Type B pancreatic cell (in vitro differentiated cells): ENCODE data around the gene UBE2Q1. TPM values are rescaled to one million over a fixed set of nuclear protein-coding genes. Genes with fewer than 3 reads are reported as not detected.

Experiments
- DNase-seq: peaks from one replicate; pipeline ENCODE4 v3.0.0; 2021; ENCODE audit warnings: mixed read lengths; ENCODE audit not compliant: unreplicated experiment; ENCODE audit errors: extremely low spot score
- H3K27ac Mint-ChIP-seq: 2 replicates; pipeline ENCODE4 v1.8.0; 2021; ENCODE audit warnings: mild to moderate bottlenecking, mixed read lengths
- H3K27me3 Mint-ChIP-seq: 2 replicates; pipeline ENCODE4 v1.8.0; 2021; ENCODE audit warnings: mixed read lengths
- H3K36me3 Mint-ChIP-seq: 2 replicates; pipeline ENCODE4 v1.8.0; 2021; ENCODE audit warnings: mixed read lengths
- H3K4me1 Mint-ChIP-seq: one replicate; pipeline ENCODE4 v1.8.0; 2021; ENCODE audit warnings: mixed read lengths; ENCODE audit not compliant: unreplicated experiment
- H3K4me3 Mint-ChIP-seq: 2 replicates; pipeline ENCODE4 v1.8.0; 2021; ENCODE audit warnings: mild to moderate bottlenecking, mixed read lengths
- H3K9me3 Mint-ChIP-seq: 2 replicates; pipeline ENCODE4 v1.8.0; 2021; ENCODE audit warnings: mixed read lengths
- CTCF ChIP-seq: fragments of 200-600 bp; sonication (generic); conservative IDR thresholded peaks from 2 replicates; pipeline ENCODE4 v1.5.0; 2021; ENCODE audit warnings: antibody characterized with exemption, mild to moderate bottlenecking
- total RNA-seq: library from RNA; stranded (reverse); gene quantifications from 2 replicates; pipeline ENCODE4 v1.2.1, GENCODE V29; 2021; ENCODE audit warnings: low replicate concordance

The UBE2Q1 gene
- total RNA-seq, 1 donor from 2014 or later: 73.9 TPM

GRCh38 chr1:154502066-154502743 is 56.3 kb downstream of the UBE2Q1 start, which contains the start of the genes SHE and TDRD10:
TSS of gene SHE (minus strand) at chr1:154502412. CDS start at chr1:154502026, 386 bp downstream.
TSS of gene TDRD10 (plus strand) at chr1:154502219. CDS start at chr1:154506904, 4,685 bp downstream.
- DNase-seq: no peak
- H3K27ac Mint-ChIP-seq: no peak within 1 kb of the TSS
- peak within 1 kb of the TSS; percentile 71 for H3K4me3 Mint-ChIP-seq
- H3K27me3 Mint-ChIP-seq: peaks cover 77% of the 10 kb centered on the region
- H3K9me3 Mint-ChIP-seq: no peaks in the 10 kb centered on the region
- no peaks in the 10 kb centered on the region for H3K4me1 Mint-ChIP-seq
- no peaks in the 10 kb centered on the region for H3K36me3 Mint-ChIP-seq
- TF ChIP-seq CTCF: no peak

- peak overlapping the region; percentile 71 for H3K4me3 Mint-ChIP-seq
- TF ChIP-seq CTCF: no peak
- H3K36me3 Mint-ChIP-seq: no peaks in the 10 kb centered on the region
- DNase-seq: no peak
- H3K4me1 Mint-ChIP-seq: no peaks in the 10 kb centered on the region
- H3K27ac Mint-ChIP-seq: no peak overlapping the region
- peaks cover 76% of the 10 kb centered on the region for H3K27me3 Mint-ChIP-seq
- no peaks in the 10 kb centered on the region for H3K9me3 Mint-ChIP-seq
Measured at GRCh38 chr1:154501423-154502065, 56.9 kb downstream of the UBE2Q1 start.

- TF ChIP-seq CTCF: no peak
- Mint-ChIP-seq H3K9me3 (no peaks in the 10 kb centered on the region), H3K4me3 (peak overlapping the region; percentile 34), H3K36me3 (no peaks in the 10 kb centered on the region), H3K27me3 (peaks cover 72% of the 10 kb centered on the region), H3K27ac (no peak overlapping the region), H3K4me1 (no peaks in the 10 kb centered on the region)
- DNase-seq: no peak
Measured at GRCh38 chr1:154500533-154500932, 57.9 kb downstream of the UBE2Q1 start.

GRCh38 chr1:154499446-154499845 is 59.0 kb downstream of the UBE2Q1 start:
- TF ChIP-seq CTCF: no peak
- peaks cover 65% of the 10 kb centered on the region for H3K27me3 Mint-ChIP-seq
- no peak overlapping the region for H3K27ac Mint-ChIP-seq

More at GRCh38 chr1:154499446-154499845, 59.0 kb downstream of the UBE2Q1 start:
- Mint-ChIP-seq H3K4me1 (no peaks in the 10 kb centered on the region), H3K36me3 (no peaks in the 10 kb centered on the region), H3K4me3 (no peak overlapping the region), H3K9me3 (no peaks in the 10 kb centered on the region)
- DNase-seq: no peak

Other genes with a start within 250 kb of the UBE2Q1 start
- 0.12 and 0.27 TPM in 2 replicates for gene AQP10, start 237.6 kb downstream of the UBE2Q1 start, total RNA-seq
- gene ATP8B2, start 233.1 kb downstream of the UBE2Q1 start, total RNA-seq: 11.5 and 39.5 TPM in 2 replicates
- 7.8 and 12.5 TPM in 2 replicates for gene IL6R, start 153.3 kb downstream of the UBE2Q1 start, total RNA-seq
- gene TDRD10, start 56.4 kb downstream of the UBE2Q1 start, total RNA-seq: not detected in 2 replicates
- 0.17 and 0.27 TPM in 2 replicates for gene SHE, start 56.2 kb downstream of the UBE2Q1 start, total RNA-seq
- gene CHRNB2, start 9.1 kb upstream of the UBE2Q1 start, total RNA-seq: 4.2 and 4.6 TPM in 2 replicates
- gene ADAR, start 49.5 kb upstream of the UBE2Q1 start, total RNA-seq: 180 and 184 TPM in 2 replicates